ENCODE data around the gene SMO. TPM values are rescaled to one million over a fixed set of nuclear protein-coding genes. Genes with fewer than 3 reads are reported as not detected.

SMO gene
- total and polyA plus RNA-seq, 7 donors: 0.60 to 18.6 (median 6.8) TPM

- H3K9me3 ChIP-seq: no peaks in the 10 kb centered on the region
- 93 to 94% methylated on average over 3 of the region's 3 CpGs for WGBS, 2 donors
- H3K4me3 ChIP-seq: no peak overlapping the region
- intact Hi-C loops (cut with DNase I): no loop called here
- no peak overlapping the region for H3K27ac ChIP-seq
- no peaks in the 10 kb centered on the region for H3K36me3 ChIP-seq
- no peak for DNase-seq
- H3K4me1 ChIP-seq: no peaks in the 10 kb centered on the region
- H3K27me3 ChIP-seq: no peaks in the 10 kb centered on the region
- TF ChIP-seq POLR2AphosphoS5 (IDR thresholded peaks at IDR 0.05): no peak
- no peak for TF ChIP-seq CTCF (IDR thresholded peaks at IDR 0.05)
- TF ChIP-seq POLR2A (IDR thresholded peaks at IDR 0.05): no peak
- TF ChIP-seq EP300 (IDR thresholded peaks at IDR 0.05): no peak
Observed at GRCh38 chr7:129159539-129159938, 28.9 kb upstream of the SMO start.

- H3K4me3 ChIP-seq: no peak overlapping the region
- WGBS, 2 donors: 93% methylated on average over 3 of the region's 3 CpGs
- no peak for DNase-seq
- H3K27ac ChIP-seq: no peak overlapping the region
- H3K36me3 ChIP-seq: no peaks in the 10 kb centered on the region
- no peaks in the 10 kb centered on the region for H3K9me3 ChIP-seq
- intact Hi-C loops (cut with DNase I): no loop called here
- no peaks in the 10 kb centered on the region for H3K27me3 ChIP-seq
- TF ChIP-seq POLR2A (IDR thresholded peaks at IDR 0.05) (no peak), EP300 (IDR thresholded peaks at IDR 0.05) (no peak), POLR2AphosphoS5 (IDR thresholded peaks at IDR 0.05) (no peak), CTCF (IDR thresholded peaks at IDR 0.05) (no peak)
- no peaks in the 10 kb centered on the region for H3K4me1 ChIP-seq
Observed at GRCh38 chr7:129160161-129160905, 28.1 kb upstream of the SMO start.

- H3K4me3 ChIP-seq: no peak overlapping the region
- intact Hi-C loops (cut with DNase I): no loop called here
- H3K36me3 ChIP-seq: no peaks in the 10 kb centered on the region
- H3K27ac ChIP-seq: no peak overlapping the region
- no peaks in the 10 kb centered on the region for H3K9me3 ChIP-seq
- 80 to 96% methylated on average over 5 of the region's 5 CpGs for WGBS, 2 donors
- no peak for DNase-seq
- TF ChIP-seq CTCF (IDR thresholded peaks at IDR 0.05) (no peak), POLR2AphosphoS5 (IDR thresholded peaks at IDR 0.05) (no peak), POLR2A (IDR thresholded peaks at IDR 0.05) (no peak), EP300 (IDR thresholded peaks at IDR 0.05) (no peak)
- no peaks in the 10 kb centered on the region for H3K4me1 ChIP-seq
- H3K27me3 ChIP-seq: no peaks in the 10 kb centered on the region
Observed at GRCh38 chr7:129161524-129162225, 26.8 kb upstream of the SMO start.

GRCh38 chr7:129162732-129163131, 25.7 kb upstream of the SMO start:
- Histone ChIP-seq H3K4me3 (no peak overlapping the region), H3K4me1 (no peaks in the 10 kb centered on the region), H3K27ac (no peak overlapping the region), H3K36me3 (no peaks in the 10 kb centered on the region), H3K27me3 (no peaks in the 10 kb centered on the region), H3K9me3 (no peaks in the 10 kb centered on the region)
- TF ChIP-seq POLR2AphosphoS5 (IDR thresholded peaks at IDR 0.05) (no peak), POLR2A (IDR thresholded peaks at IDR 0.05) (no peak), EP300 (IDR thresholded peaks at IDR 0.05) (no peak), CTCF (IDR thresholded peaks at IDR 0.05) (no peak)
- intact Hi-C loops (cut with DNase I): no loop called here
- DNase-seq: no peak
- 69 to 78% methylated on average over 5 of the region's 5 CpGs for WGBS, 2 donors
